Body of pancreas (tissue), 4 donors: ENCODE data around the gene ACSS2. TPM values are rescaled to one million over a fixed set of nuclear protein-coding genes. Genes with fewer than 3 reads are reported as not detected.

Experiments
- ATAC-seq: fragments of 150-250 bp; one replicate; pipeline ENCODE4 v1.9.1; 2016
- DNase-seq, 4 donors: peaks; one replicate each; pipeline ENCODE4 v3.0.0-alpha.2; 2019
- H3K27ac ChIP-seq, 4 donors: fragments of 200-600 bp; sonication (generic); 1 replicate in 3 of 4; 2 replicates in 1 of 4; pipeline versions ENCODE4 v1.5.1 to v1.6.1; 2016 to 2019; ENCODE audit warnings: mild to moderate bottlenecking in 1 of 4, mixed read lengths in 1 of 4, moderate library complexity in 1 of 4
- H3K27me3 ChIP-seq, 2 donors: fragments of 200-600 bp; sonication (generic); one replicate each; pipeline ENCODE4 v1.6.0; 2016; ENCODE audit warnings: mild to moderate bottlenecking in 1 of 2
- H3K36me3 ChIP-seq, 2 donors: fragments of 200-600 bp; sonication (generic); replicated peaks in 1 of 2; 2 replicates each; pipeline ENCODE4 v1.5.1; 2016; ENCODE audit warnings: low read depth in 2 of 2; ENCODE audit not compliant: insufficient read depth in 1 of 2
- H3K4me1 ChIP-seq: fragments of 200-600 bp; sonication (generic); one replicate; pipeline ENCODE4 v1.6.0; 2016
- H3K4me3 ChIP-seq, 2 donors: fragments of 200-600 bp; sonication (generic); 1 replicate in 1 of 2; 2 replicates in 1 of 2; pipeline ENCODE4 v1.5.1; 2016 to 2019
- H3K9me3 ChIP-seq, 3 donors: fragments of 200-600 bp; sonication (generic); 1 replicate in 2 of 3; 2 replicates in 1 of 3; pipeline ENCODE4 v1.5.1; 2016
- CTCF ChIP-seq, 7 experiments: fragments of 450-650 bp in 4 of 7; fragments of 200-600 bp in 3 of 7; sonication (generic) in 3 of 7; IDR thresholded peaks; one replicate each; pipeline ENCODE4 v1.5.1; 2016 to 2019; ENCODE audit warnings: antibody characterized with exemption in 7 of 7
- POLR2A ChIP-seq, 3 donors: fragments of 450-650 bp; IDR thresholded peaks; one replicate each; pipeline ENCODE4 v1.6.1; 2016; ENCODE audit warnings: antibody characterized with exemption in 3 of 3, mild to moderate bottlenecking in 2 of 3
- WGBS, 2 donors: methylation state at CpG; one replicate each; pipeline ENCODE4 v1.1.5; 2017; 5-methylcytosine and 5-hydroxymethylcytosine counted together
- intact Hi-C: fragments of 100-400 bp; cut with DNase I; formaldehyde crosslinking; loops from one replicate; pipeline ENCODE4 v1.15.1; 2023
- total RNA-seq, 2 donors: library from RNA; depleted of rRNA; stranded (reverse); fragments of >200 nt; gene quantifications; one replicate each; pipeline ENCODE4 v1.1.0, GENCODE V29; 2016

Gene ACSS2
- total RNA-seq, 2 donors from 2014 or later, result 33.9 to 78.1 TPM

GRCh38 chr20:34871966-34872621 is 4.3 kb upstream of the ACSS2 start:
- Histone ChIP-seq H3K9me3 (no peaks in the 10 kb centered on the region), H3K4me1 (peaks cover 41% of the 10 kb centered on the region), H3K27ac (peak overlapping the region; percentile 43 to 84 (median 62)), H3K36me3 (no peaks in the 10 kb centered on the region), H3K4me3 (peak overlapping the region; percentile 75 to 83), H3K27me3 (no peaks in the 10 kb centered on the region)
- WGBS, 2 donors, result 25 to 36% methylated on average over 10 of the region's 10 CpGs
- DNase-seq (no peak), ATAC-seq (no peak)
- intact Hi-C loops, result loop anchor here (5.0 kb wide), 1 partner anchor 90 kb away; no protein-coding TSS in a partner anchor
- TF ChIP-seq CTCF (IDR thresholded peaks at IDR 0.05), result no peak
- no peak for TF ChIP-seq POLR2A (IDR thresholded peaks at IDR 0.05)

GRCh38 chr20:34872622-34873224 is 3.7 kb upstream of the ACSS2 start, which contains the start of gene GGT7:
Gene GGT7 (minus strand): TSS chr20:34872856. CDS start chr20:34872815, 41 bp downstream.
- intact Hi-C loops, result loop anchor here (5.0 kb wide), 1 partner anchor 90 kb away; no protein-coding TSS in a partner anchor
- Histone ChIP-seq H3K27me3 (no peaks in the 10 kb centered on the region), H3K36me3 (no peaks in the 10 kb centered on the region), H3K9me3 (no peaks in the 10 kb centered on the region), H3K4me3 (peak within 1 kb of the TSS; percentile 75 to 83), H3K4me1 (peaks cover 47% of the 10 kb centered on the region), H3K27ac (peak within 1 kb of the TSS; percentile 43 to 84 (median 62))
- 1 to 2% methylated on average over 15 to 52 of the region's 52 CpGs for WGBS, 2 donors
- DNase-seq, result peak; percentile 86 to 92 (median 89)
- TF ChIP-seq POLR2A (IDR thresholded peaks at IDR 0.05) (peak; percentile 44 to 71 (median 70)), CTCF (IDR thresholded peaks at IDR 0.05) (peak; percentile 61 to 75 (median 68))
- peak; percentile 57 for ATAC-seq

GRCh38 chr20:34873583-34874093 is 2.8 kb upstream of the ACSS2 start:
- no peak for ATAC-seq

GRCh38 chr20:34874094-34874654 is 2.2 kb upstream of the ACSS2 start:
- DNase-seq, result peak; percentile 82 to 87 (median 84)
- TF ChIP-seq CTCF (IDR thresholded peaks at IDR 0.05), result peak; percentile 71 to 98 (median 90)
- TF ChIP-seq POLR2A (IDR thresholded peaks at IDR 0.05), result no peak
- WGBS, 2 donors, result 19 to 29% methylated on average over 2 of the region's 2 CpGs
- H3K36me3 ChIP-seq, result no peaks in the 10 kb centered on the region
- intact Hi-C loops, result loop anchor here (5.0 kb wide), 1 partner anchor 88 kb away; no protein-coding TSS in a partner anchor
- H3K9me3 ChIP-seq, result no peaks in the 10 kb centered on the region
- ATAC-seq, result peak; percentile 41
- H3K4me1 ChIP-seq, result peaks cover 51% of the 10 kb centered on the region
- no peak overlapping the region for H3K4me3 ChIP-seq
- no peaks in the 10 kb centered on the region for H3K27me3 ChIP-seq
- peak overlapping the region in 3 of 4 donors; percentile 27 to 86 (median 84) for H3K27ac ChIP-seq

More at GRCh38 chr20:34873583-34874093, 2.8 kb upstream of the ACSS2 start:
- Histone ChIP-seq H3K27me3 (no peaks in the 10 kb centered on the region), H3K4me1 (peaks cover 51% of the 10 kb centered on the region), H3K9me3 (no peaks in the 10 kb centered on the region), H3K36me3 (no peaks in the 10 kb centered on the region), H3K4me3 (no peak overlapping the region), H3K27ac (peak overlapping the region in 2 of 4 donors; percentile 43 to 84)
- DNase-seq, result no peak
- no peak for TF ChIP-seq CTCF (IDR thresholded peaks at IDR 0.05)
- TF ChIP-seq POLR2A (IDR thresholded peaks at IDR 0.05), result no peak
- intact Hi-C loops, result loop anchor here (5.0 kb wide), 1 partner anchor 89 kb away; no protein-coding TSS in a partner anchor
- WGBS, 2 donors, result 38 to 41% methylated on average over 3 of the region's 3 CpGs
